GM12801 (cell line): ENCODE results near the gene S100A1.

Source experiments
- CTCF ChIP-seq: IDR thresholded peaks from one replicate; pipeline ENCODE4 v1.5.1; 2011; ENCODE audit warnings: control low read depth; ENCODE audit not compliant: insufficient read length; ENCODE audit errors: extremely low read depth

Gene S100A1

GRCh38 chr1:153588482-153588881 lies 39.8 kb upstream of the S100A1 start:
- no peak for TF ChIP-seq CTCF

GRCh38 chr1:153592748-153593147 lies 35.5 kb upstream of the S100A1 start:
- TF ChIP-seq CTCF: no peak

GRCh38 chr1:153597206-153597605 lies 31.0 kb upstream of the S100A1 start:
- TF ChIP-seq CTCF: no peak

- TF ChIP-seq CTCF: no peak
These were observed 29.7 kb upstream of the S100A1 start for GRCh38 chr1:153598309-153599172.

GRCh38 chr1:153599847-153600246 lies 28.4 kb upstream of the S100A1 start:
- TF ChIP-seq CTCF: no peak

GRCh38 chr1:153602749-153603148 lies 25.5 kb upstream of the S100A1 start:
- no peak for TF ChIP-seq CTCF

GRCh38 chr1:153606194-153606593 lies 22.0 kb upstream of the S100A1 start:
- no peak for TF ChIP-seq CTCF

GRCh38 chr1:153607381-153607780 lies 20.9 kb upstream of the S100A1 start:
- TF ChIP-seq CTCF: no peak
